COLO668 (cell line): ENCODE results near the gene FAM200A.
"Not testable (repeated sequence)": the region's sequence is repeated elsewhere in the genome, so short reads cannot be mapped to it uniquely, and the experiment has no call there.

Experiments used
- DNase-seq: peaks from one replicate; lab custom pipeline; 2025; ENCODE audit not compliant: unreplicated experiment; lab: John Stamatoyannopoulos, UW

The FAM200A gene

DNA sequence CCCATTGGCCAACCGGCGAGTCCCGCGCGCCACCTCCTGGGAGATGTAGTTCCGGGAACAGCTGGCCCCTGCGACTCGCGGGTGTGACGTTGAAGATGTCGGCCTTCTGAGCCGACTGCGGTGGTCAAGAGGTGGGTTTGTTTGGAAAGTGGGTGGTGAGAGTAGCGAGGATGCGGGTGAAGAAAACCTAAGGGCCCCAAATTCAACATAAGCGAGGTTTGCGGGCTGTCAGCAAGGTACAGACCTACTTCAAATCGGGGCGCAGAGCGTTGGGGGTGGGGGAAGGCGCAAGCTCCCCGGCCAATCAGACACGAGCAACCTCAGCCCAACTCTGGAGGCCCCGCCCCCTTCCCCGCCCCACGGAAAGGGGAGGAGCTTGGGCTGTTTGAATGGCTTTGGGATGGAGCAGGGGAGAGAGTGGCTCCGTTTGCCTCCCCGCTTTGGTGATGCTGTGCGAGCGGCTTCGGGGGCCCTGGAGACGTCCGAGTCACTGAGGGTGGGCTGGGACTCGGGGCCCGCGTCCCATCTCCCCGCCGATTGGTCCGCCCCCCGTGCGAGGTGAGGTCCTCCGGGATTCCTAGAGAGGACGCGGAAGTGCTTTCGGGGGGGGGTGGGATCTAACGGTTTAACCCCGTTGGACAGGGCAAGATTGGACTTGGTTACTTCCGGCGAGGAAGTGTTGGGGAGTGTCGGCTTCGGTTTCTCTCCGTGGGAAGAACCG, 47.2 kb downstream of the FAM200A start, which contains the start of gene ZKSCAN5:
Gene ZKSCAN5 (plus strand): TSS at position 60 of the 721 bp plus-strand sequence. CDS start 1,383 bp downstream, outside the sequence.
- DNase-seq: peak; percentile 97

DNA sequence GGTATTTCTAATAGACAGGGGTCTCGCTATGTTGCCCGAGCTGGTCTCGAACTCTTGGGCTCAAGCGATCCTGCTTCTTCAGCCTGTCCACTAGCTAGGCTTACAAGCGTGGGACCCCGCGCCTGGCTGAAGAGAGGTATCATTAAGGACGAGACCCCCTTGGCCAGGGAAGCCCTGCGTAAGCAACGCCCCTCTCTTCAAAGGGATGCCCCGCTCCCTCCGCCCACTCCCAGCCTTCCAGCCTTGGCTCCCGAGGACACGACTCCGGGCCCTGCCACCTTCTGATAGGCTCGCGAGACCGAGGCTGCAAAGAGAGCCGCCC, 47.7 kb downstream of the FAM200A start:
- no peak for DNase-seq

DNA sequence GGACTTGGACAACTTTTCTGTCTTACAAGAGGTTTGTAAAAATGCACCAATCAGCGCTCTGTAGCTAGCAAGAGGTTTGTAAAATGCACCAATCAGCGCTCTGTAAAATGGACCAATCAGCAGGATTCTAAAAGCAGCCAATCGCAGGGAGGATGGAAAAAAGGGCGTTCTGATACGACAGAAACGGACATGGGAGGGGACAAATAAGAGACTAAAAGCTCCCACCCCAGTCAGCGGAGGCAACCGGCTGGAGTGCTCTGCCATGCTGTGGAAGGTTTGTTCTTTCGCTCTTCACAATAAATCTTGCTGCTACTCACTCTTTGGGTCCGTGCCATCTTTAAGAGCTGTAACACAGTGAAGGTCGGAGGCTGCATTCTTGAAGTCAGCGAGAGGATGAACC, 50.7 kb downstream of the FAM200A start:
- DNase-seq: not testable (repeated sequence)

DNA sequence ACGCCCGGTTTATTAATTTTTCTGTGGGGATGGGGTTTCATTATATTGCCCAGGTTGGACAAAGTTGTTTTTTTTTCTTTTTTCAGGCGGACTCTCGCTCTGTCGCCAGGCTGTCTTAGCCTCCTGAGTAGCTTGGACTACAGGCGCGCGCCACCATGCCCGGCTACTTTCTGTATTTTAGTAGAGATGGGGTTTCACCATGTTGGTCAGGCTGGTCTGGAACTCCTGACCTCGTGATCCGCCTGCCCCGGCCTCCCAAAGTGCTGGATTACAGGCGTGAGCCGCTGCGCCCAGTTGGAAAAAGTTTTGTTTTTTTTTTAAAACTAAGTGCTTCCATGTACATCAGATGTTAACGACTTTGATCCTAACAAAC, 51.3 kb downstream of the FAM200A start:
- DNase-seq: no peak

DNA sequence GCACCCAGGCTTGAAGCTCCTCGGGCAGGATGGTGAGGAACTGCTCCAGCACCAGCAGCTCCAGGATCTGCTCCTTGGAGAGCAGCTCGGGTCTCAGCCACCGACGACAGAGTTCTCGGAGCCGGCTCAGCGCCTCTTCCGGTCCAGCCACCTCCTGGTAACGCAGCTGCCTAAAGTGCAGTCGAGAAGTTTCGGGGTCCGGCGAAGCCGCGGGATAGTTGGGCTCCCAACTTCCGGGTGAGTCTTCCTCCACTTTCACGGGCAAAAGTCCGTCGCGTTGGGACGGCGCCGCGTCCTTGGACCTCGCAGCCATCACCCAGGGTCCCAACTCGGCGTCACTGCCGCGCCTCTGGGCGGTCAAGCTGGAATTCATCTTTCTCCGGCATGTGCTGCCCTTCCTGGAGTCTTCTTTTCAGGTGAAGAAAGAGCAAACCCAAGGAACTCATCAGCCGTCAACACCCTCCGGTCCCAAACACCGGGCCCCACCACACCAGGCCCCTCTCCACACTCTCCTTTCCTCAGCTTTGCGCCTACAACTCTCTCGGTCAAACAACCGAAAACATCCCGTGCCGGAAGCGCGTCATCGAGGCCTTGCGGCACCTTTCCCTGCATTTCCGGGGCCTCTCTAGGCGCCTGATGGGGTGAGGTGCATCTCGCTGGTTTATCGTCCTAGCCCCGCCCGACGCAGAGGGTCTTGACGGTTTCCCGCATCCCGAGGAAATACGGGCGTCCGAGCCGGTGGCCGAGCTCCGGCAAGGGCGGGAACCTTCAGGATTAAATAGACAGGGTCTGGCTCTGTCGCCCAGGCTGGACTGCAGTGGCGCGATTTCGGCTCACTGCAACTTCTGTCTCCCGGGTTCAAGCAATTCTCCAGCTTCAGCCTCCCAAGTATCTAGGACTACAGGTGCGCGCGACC, 51.9 kb downstream of the FAM200A start, which contains the start of gene ZNF394:
Gene ZNF394 (minus strand): TSS at position 561 of the 916 bp plus-strand sequence. CDS start 188 bp downstream, at position 373.
- peak; percentile 93 for DNase-seq

DNA sequence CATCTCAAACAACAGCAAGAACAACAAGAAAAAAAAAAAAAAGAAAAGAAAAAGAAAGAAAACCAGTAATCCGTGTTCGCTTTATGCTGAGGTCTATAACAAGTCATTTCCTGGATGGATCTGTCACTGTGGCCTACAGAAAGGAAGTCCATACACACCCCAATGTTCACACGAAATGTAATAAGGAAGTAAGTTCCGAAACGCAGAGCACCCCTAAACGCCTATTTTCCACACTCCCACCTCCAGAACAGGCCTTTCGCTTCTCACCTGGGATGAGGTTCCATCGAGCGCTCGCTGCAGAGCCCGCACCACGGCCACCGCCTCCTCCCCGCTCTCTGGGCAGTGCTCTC, 52.6 kb downstream of the FAM200A start:
- DNase-seq: no peak

DNA sequence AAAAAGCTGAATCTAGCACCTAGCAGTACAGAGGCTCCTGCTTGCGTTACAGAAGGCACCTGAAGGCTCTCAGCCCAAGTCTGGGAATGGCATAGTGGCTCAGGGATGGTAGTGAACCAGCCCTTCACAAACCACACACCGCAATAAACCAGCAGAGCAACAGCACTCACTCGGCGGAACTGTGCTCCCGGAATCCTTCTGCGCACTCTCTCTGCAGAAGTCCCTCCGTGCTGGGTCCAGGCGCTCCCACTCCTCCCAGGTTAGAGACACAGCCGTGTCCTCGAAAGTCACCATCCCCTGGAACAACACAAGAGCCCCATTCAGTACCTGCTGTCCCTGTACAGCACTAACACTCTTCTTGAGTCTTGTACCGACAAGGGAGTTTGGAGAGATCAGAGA, 53.4 kb downstream of the FAM200A start:
- DNase-seq: peak; percentile 11

DNA sequence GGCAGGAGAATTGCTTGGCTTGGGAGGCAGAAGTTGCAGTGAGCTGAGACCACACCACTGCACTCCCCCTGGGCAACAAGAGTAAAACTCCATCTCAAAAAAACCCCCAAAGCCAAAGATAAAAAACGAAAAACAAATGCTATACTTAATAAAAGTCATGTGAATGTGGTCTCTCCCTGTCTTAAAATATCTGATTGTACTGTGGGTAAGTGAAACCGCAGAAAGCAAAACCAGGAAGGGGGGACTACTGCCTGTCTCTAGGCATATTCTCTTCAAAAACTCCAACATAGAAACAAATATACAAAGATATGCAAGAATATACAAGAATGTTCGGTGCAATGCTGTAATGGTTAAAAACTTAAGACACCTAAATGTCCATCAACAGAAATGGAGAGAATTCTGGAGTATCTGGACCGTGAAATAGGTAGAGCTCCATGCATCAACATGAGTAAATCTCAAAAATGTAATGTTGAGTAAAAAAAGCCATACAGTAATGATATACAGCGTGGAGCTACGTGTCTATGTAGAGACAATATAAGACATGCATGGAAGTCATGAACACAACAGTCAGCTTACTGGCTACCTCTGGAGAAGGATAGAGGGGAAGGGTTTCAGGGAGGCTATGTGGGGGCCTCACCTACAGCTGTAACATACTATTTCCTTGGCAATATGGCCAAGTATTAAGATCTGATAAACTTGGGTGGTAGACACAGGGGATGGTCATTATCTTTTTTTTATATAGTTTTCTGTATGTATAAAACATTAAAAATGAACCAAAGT, 54.0 kb downstream of the FAM200A start:
- no peak for DNase-seq
